ENCODE data around the gene CXCR3.
"Not testable (repeated sequence)": the region's sequence is repeated elsewhere in the genome, so short reads cannot be mapped to it uniquely, and the experiment has no call there.

The CXCR3 gene

GRCh38 chrX:71604796-71605568, 13.3 kb downstream of the CXCR3 start:
- Histone ChIP-seq H3K4me1 (ENCODE audit: control insufficient read depth in 1 of 2, insufficient read depth in 2 of 2, low read length in 2 of 2) (no peaks in the 10 kb centered on the region), H3K4me3 (ENCODE audit: low read depth in 1 of 2, low read length in 2 of 2) (no peak overlapping the region), H3K27ac (ENCODE audit: low read length) (no peak overlapping the region), H3K36me3 (ENCODE audit: control insufficient read depth in 1 of 2, insufficient read depth in 2 of 2, low read length in 2 of 2) (peaks cover 32 to 38% of the 10 kb centered on the region in 2 donors), H3K9me3 (ENCODE audit: control insufficient read depth in 1 of 2, low read length in 2 of 2) (no peaks in the 10 kb centered on the region), H3K27me3 (ENCODE audit: low read depth, low read length) (no peaks in the 10 kb centered on the region)

DNA sequence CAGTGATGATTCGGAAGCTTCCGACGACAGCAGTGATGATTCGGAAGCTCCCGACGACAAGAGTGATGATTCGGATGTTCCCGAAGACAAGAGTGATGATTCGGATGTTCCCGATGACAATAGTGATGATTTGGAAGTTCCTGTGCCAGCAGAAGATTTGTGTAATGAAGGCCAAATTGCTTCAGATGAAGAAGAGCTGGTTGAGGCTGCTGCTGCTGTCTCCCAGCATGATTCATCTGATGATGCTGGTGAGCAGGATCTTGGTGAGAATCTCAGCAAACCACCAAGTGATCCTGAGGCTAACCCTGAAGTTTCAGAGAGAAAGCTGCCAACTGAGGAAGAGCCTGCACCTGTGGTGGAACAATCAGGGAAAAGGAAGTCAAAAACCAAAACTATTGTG, 14.2 kb downstream of the CXCR3 start:
- no peaks in the 10 kb centered on the region for H3K4me1 ChIP-seq (ENCODE audit: control insufficient read depth in 1 of 2, insufficient read depth in 2 of 2, low read length in 2 of 2)
- peaks cover 24 to 30% of the 10 kb centered on the region in 2 donors for H3K36me3 ChIP-seq (ENCODE audit: control insufficient read depth in 1 of 2, insufficient read depth in 2 of 2, low read length in 2 of 2)
- H3K4me3 ChIP-seq (ENCODE audit: low read depth in 1 of 2, low read length in 2 of 2), result no peak overlapping the region
- no peak overlapping the region for H3K27ac ChIP-seq (ENCODE audit: low read length)
- H3K9me3 ChIP-seq (ENCODE audit: control insufficient read depth in 1 of 2, low read length in 2 of 2), result no peaks in the 10 kb centered on the region
- no peaks in the 10 kb centered on the region for H3K27me3 ChIP-seq (ENCODE audit: low read depth, low read length)

GRCh38 chrX:71603618-71604017, 14.7 kb downstream of the CXCR3 start:
- Histone ChIP-seq H3K27me3 (ENCODE audit: low read depth, low read length) (no peaks in the 10 kb centered on the region), H3K9me3 (ENCODE audit: control insufficient read depth in 1 of 2, low read length in 2 of 2) (no peaks in the 10 kb centered on the region), H3K4me1 (ENCODE audit: control insufficient read depth in 1 of 2, insufficient read depth in 2 of 2, low read length in 2 of 2) (no peaks in the 10 kb centered on the region), H3K36me3 (ENCODE audit: control insufficient read depth in 1 of 2, insufficient read depth in 2 of 2, low read length in 2 of 2) (peaks cover 19 to 25% of the 10 kb centered on the region in 2 donors), H3K4me3 (ENCODE audit: low read depth in 1 of 2, low read length in 2 of 2) (no peak overlapping the region), H3K27ac (ENCODE audit: low read length) (no peak overlapping the region)

GRCh38 chrX:71599965-71600364, 18.3 kb downstream of the CXCR3 start:
- Histone ChIP-seq H3K4me3 (ENCODE audit: low read depth in 1 of 2, low read length in 2 of 2) (no peak overlapping the region), H3K4me1 (ENCODE audit: control insufficient read depth in 1 of 2, insufficient read depth in 2 of 2, low read length in 2 of 2) (no peaks in the 10 kb centered on the region), H3K9me3 (ENCODE audit: control insufficient read depth in 1 of 2, low read length in 2 of 2) (no peaks in the 10 kb centered on the region), H3K27me3 (ENCODE audit: low read depth, low read length) (no peaks in the 10 kb centered on the region), H3K36me3 (ENCODE audit: control insufficient read depth in 1 of 2, insufficient read depth in 2 of 2, low read length in 2 of 2) (peaks cover 12 to 23% of the 10 kb centered on the region in 2 donors), H3K27ac (ENCODE audit: low read length) (no peak overlapping the region)

DNA sequence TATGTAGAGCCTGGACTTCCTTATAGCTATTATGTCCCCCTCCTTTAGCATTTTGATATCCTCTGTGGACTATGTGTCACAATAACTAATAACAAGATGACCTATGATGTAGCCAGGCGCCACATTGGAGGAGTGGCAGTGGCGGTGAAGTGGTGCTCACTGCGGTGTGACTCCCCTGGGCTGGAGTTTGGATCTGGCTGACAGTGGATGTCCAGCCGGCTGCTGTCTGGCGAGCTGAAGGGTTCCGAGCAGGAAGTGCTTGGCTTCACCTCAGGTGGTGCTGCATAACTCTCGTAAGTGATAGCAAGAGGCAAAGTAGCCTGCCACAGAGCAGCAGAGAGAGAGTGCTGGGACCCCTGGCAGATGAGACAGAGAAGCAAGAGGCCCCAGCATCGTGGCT, 25.1 kb downstream of the CXCR3 start:
- not testable (repeated sequence) for H3K36me3 ChIP-seq (ENCODE audit: control insufficient read depth in 1 of 2, insufficient read depth in 2 of 2, low read length in 2 of 2); H3K9me3 ChIP-seq (ENCODE audit: control insufficient read depth in 1 of 2, low read length in 2 of 2); H3K27ac ChIP-seq (ENCODE audit: low read length); H3K4me3 ChIP-seq (ENCODE audit: low read depth in 1 of 2, low read length in 2 of 2); H3K27me3 ChIP-seq (ENCODE audit: low read depth, low read length); H3K4me1 ChIP-seq (ENCODE audit: control insufficient read depth in 1 of 2, insufficient read depth in 2 of 2, low read length in 2 of 2)

DNA sequence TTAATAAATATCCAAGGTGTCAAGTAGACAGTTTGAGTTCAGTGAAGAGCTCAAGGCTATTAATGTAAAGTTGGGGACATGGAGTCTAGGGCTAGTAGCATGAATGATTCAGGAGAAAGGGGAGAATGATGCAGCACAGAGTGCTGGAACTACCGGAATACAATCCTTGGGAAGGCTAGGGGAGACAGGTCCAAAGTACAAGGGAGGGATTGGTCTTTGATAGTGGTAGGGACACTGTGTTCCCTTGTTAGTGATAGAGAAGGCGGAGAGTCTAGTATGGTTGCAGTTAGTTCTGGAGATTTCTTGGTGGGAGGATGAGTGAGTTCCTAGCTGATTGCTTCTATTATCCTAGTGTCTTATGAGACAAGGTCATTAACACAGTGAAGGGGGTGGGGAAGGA, 31.4 kb downstream of the CXCR3 start:
- Histone ChIP-seq H3K4me3 (ENCODE audit: low read depth in 1 of 2, low read length in 2 of 2) (no peak overlapping the region), H3K4me1 (ENCODE audit: control insufficient read depth in 1 of 2, insufficient read depth in 2 of 2, low read length in 2 of 2) (no peaks in the 10 kb centered on the region), H3K36me3 (ENCODE audit: control insufficient read depth in 1 of 2, insufficient read depth in 2 of 2, low read length in 2 of 2) (no peaks in the 10 kb centered on the region), H3K27ac (ENCODE audit: low read length) (no peak overlapping the region), H3K27me3 (ENCODE audit: low read depth, low read length) (no peaks in the 10 kb centered on the region), H3K9me3 (ENCODE audit: control insufficient read depth in 1 of 2, low read length in 2 of 2) (no peaks in the 10 kb centered on the region)

- Histone ChIP-seq H3K36me3 (ENCODE audit: control insufficient read depth in 1 of 2, insufficient read depth in 2 of 2, low read length in 2 of 2) (peaks cover 0 to 2% of the 10 kb centered on the region in 2 donors), H3K27me3 (ENCODE audit: low read depth, low read length) (no peaks in the 10 kb centered on the region), H3K27ac (ENCODE audit: low read length) (no peak overlapping the region), H3K4me3 (ENCODE audit: low read depth in 1 of 2, low read length in 2 of 2) (no peak overlapping the region), H3K9me3 (ENCODE audit: control insufficient read depth in 1 of 2, low read length in 2 of 2) (no peaks in the 10 kb centered on the region), H3K4me1 (ENCODE audit: control insufficient read depth in 1 of 2, insufficient read depth in 2 of 2, low read length in 2 of 2) (no peaks in the 10 kb centered on the region)
Observed at GRCh38 chrX:71581210-71581609, 37.1 kb downstream of the CXCR3 start.

DNA sequence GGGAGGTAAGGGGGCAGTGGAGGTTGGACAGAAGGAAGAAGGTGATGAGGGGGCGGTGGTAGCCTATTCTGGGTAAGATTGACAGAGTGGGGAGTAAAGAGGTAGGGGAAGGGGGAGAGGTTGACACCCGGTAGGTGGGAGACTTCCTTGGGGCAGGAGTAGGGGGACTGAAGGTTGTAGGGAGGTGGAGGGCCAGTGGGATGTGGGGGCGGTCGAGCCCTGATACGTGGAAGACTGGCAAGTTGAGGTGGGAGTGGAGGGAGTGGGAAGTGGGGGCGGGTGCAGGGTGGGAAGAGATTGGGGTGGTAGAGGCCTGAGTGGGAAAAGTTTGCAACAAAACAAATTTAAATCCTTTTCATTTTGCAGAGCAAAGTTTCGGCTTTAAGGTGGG, 38.3 kb downstream of the CXCR3 start:
- Histone ChIP-seq H3K27ac (ENCODE audit: low read length) (no peak overlapping the region), H3K4me3 (ENCODE audit: low read depth in 1 of 2, low read length in 2 of 2) (no peak overlapping the region), H3K27me3 (ENCODE audit: low read depth, low read length) (no peaks in the 10 kb centered on the region), H3K36me3 (ENCODE audit: control insufficient read depth in 1 of 2, insufficient read depth in 2 of 2, low read length in 2 of 2) (peaks cover 0 to 8% of the 10 kb centered on the region in 2 donors), H3K4me1 (ENCODE audit: control insufficient read depth in 1 of 2, insufficient read depth in 2 of 2, low read length in 2 of 2) (no peaks in the 10 kb centered on the region), H3K9me3 (ENCODE audit: control insufficient read depth in 1 of 2, low read length in 2 of 2) (no peaks in the 10 kb centered on the region)

DNA sequence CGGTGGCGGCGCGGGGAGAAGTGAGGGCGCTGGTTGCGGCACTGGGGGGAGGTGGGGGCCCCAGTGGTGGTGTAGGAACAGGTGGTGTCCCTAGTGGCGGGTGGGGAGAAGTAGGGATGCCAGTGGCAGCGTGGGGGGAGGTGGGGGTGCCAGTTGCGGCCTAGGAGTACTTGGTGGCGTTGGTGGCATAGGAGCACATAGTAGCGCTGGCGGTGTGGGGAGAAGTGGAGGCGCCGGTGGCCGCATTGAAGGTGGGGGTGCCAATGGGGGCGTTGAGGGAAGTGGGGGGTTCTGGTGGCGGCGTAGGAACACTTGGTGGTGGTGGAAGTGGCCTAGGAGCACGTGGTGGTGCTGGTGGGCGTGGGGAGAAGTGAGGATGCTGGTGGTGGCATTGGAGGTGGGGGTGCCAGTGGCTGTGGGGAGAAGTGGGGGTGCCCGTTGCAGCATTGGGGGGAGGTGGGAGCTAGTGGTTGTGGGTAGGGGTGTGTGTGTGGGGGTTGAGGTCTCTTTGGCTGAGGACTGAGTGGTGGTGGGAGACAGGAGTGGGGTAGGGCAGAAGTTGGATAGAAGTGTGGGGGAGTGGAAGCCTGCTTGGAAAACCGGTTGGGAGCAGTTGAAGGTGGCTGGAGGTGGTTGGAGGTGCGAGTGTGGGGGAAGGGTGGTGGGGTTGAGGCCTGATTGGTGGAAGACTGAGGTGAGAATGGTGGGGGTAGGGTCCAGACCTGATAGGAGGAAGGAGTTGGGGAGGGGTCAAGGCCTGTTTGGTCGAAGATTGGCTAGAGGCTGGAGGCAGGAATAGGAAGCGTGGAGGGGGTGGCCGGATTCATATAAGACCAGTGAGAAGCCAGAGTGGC, 38.9 kb downstream of the CXCR3 start:
- Histone ChIP-seq H3K27me3 (ENCODE audit: low read depth, low read length) (no peaks in the 10 kb centered on the region), H3K36me3 (ENCODE audit: control insufficient read depth in 1 of 2, insufficient read depth in 2 of 2, low read length in 2 of 2) (peaks cover 0 to 11% of the 10 kb centered on the region in 2 donors), H3K4me3 (ENCODE audit: low read depth in 1 of 2, low read length in 2 of 2) (no peak overlapping the region), H3K9me3 (ENCODE audit: control insufficient read depth in 1 of 2, low read length in 2 of 2) (no peaks in the 10 kb centered on the region), H3K27ac (ENCODE audit: low read length) (no peak overlapping the region), H3K4me1 (ENCODE audit: control insufficient read depth in 1 of 2, insufficient read depth in 2 of 2, low read length in 2 of 2) (no peaks in the 10 kb centered on the region)

- no peak within 1 kb of the TSS for H3K27ac ChIP-seq (ENCODE audit: low read length)
- no peaks in the 10 kb centered on the region for H3K4me1 ChIP-seq (ENCODE audit: control insufficient read depth in 1 of 2, insufficient read depth in 2 of 2, low read length in 2 of 2)
- no peak within 1 kb of the TSS for H3K4me3 ChIP-seq (ENCODE audit: low read depth in 1 of 2, low read length in 2 of 2)
- no peaks in the 10 kb centered on the region for H3K27me3 ChIP-seq (ENCODE audit: low read depth, low read length)
- peaks cover 2 to 19% of the 10 kb centered on the region in 2 donors for H3K36me3 ChIP-seq (ENCODE audit: control insufficient read depth in 1 of 2, insufficient read depth in 2 of 2, low read length in 2 of 2)
- H3K9me3 ChIP-seq (ENCODE audit: control insufficient read depth in 1 of 2, low read length in 2 of 2), result no peaks in the 10 kb centered on the region
Observed at GRCh38 chrX:71578253-71579135, 39.8 kb downstream of the CXCR3 start, which contains the start of gene GCNA. Gene GCNA (plus strand): TSS chrX:71578437. CDS start chrX:71580822, 2,385 bp downstream.

- Histone ChIP-seq H3K9me3 (ENCODE audit: control insufficient read depth in 1 of 2, low read length in 2 of 2) (no peaks in the 10 kb centered on the region), H3K36me3 (ENCODE audit: control insufficient read depth in 1 of 2, insufficient read depth in 2 of 2, low read length in 2 of 2) (peaks cover 10 to 26% of the 10 kb centered on the region in 2 donors), H3K27ac (ENCODE audit: low read length) (no peak overlapping the region), H3K4me3 (ENCODE audit: low read depth in 1 of 2, low read length in 2 of 2) (no peak overlapping the region), H3K4me1 (ENCODE audit: control insufficient read depth in 1 of 2, insufficient read depth in 2 of 2, low read length in 2 of 2) (no peaks in the 10 kb centered on the region), H3K27me3 (ENCODE audit: low read depth, low read length) (no peaks in the 10 kb centered on the region)
Observed at GRCh38 chrX:71577682-71578081, 40.6 kb downstream of the CXCR3 start.
